ENCODE data around the gene RABGAP1L.
"Not testable (repeated sequence)": the region's sequence is repeated elsewhere in the genome, so short reads cannot be mapped to it uniquely, and the experiment has no call there.

RABGAP1L gene

DNA sequence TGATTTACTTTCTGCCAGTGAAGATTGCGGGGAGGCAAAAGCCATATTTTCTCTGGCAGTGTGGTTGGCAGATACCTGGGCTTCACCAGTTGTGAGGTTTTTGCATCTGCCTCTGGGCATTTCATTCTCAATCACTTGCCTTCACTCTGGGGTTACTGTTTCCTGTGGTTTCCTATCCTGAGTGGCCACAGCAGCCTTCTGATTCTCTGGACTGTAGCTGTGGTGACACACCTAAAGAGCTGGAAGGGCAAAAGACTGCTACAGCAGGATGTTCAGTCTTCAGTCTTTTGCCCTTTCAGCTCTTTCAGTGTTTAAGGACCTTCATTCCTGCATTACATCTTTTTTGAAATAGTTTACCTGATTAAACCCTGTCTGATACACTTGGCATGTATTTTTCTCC, 237.9 kb downstream of the RABGAP1L start:
- no peak for DNase-seq

DNA sequence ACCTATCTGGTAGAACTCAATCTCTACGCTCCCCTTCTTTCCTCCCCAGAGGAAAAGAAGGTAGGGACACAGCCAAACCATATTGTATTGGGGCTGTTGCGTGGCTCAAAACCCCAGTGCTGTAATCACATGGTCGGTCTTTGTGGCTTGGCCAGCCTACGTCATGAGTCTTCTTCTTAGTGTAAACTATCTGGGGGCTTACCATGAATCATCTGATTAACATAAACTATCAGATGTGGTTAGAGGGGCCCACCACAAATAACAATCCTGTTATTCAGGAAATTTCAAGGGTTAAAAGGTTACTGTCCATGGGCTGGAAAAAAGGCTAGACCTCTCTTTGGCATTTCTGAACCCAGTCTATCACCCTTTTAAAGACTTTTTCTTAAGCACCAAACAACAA, 238.9 kb downstream of the RABGAP1L start:
- DNase-seq = no peak

DNA sequence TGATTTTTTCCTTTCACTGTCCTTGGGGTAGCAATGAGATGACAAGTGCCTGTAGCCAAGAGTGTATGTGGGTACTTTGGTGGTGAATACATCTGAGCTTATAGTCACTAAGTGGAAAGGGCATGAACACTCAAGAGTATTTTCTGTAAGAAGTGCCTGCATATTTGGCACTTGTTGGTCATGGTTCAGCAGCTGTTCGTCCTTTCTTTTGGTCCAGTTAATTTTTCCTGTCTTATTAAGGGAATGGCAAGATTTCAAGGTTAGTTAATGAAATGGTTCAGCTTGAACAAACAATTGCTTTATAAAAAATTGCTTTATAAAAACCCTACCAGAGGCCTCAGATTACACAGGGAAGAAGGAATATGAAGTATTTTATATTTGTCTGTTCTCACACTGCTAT, 239.9 kb downstream of the RABGAP1L start:
- no peak for DNase-seq

DNA sequence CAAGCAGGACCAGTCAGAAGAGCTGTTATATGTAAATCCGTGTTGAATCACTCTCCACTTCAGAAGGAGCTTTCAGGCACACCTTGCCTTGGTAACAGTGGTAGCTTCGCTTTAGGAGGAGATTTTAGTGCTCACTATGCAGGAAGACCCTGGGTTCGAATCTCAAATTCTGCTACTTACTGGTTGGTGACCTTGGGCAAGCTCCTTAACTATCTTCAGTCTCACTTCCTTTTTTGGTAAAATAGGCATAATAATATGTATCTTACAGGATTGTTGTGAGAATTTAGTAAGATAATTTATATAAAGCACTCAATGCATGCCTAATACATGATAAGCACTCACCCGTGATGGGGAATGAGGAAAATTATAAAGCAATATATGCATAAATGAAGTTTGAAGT, 241.8 kb downstream of the RABGAP1L start:
- no peak for DNase-seq

DNA sequence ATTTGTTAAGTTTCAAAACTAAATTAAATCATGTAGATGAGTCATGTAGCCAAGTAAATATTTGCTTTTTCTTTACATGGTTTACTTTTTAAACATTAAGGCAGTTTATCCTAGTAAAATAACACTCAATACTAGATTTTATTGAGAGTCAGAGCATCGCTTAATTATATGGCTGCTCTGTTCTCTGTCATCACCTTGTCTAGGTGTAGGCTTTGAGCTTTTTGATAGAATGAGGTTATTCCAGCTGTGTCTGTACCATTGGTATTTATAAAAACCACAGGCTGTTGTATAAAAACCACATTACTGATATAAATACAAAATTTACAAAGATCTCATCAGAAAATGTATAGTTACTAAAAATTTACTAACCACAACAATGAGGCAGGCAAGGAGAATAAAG, 245.9 kb downstream of the RABGAP1L start:
- no peak for DNase-seq

DNA sequence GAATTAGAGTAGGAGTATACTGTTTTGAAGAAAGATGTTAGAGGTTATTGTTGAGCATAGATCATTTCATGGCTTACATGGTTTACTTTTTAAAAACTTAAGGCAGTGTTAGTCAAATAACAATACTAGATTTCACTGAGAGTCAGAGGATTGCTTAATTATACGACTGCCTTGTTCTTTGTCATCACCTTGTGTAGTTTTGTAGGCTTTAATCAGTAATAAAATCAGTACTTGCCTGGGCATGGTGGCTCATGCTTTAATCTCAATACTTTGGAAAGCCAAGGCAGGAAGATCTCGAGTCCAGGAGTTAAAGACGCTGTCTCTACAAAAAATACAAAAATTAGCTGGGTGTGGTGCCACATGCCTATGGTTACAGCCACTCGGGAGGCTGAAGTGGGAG, 247.1 kb downstream of the RABGAP1L start:
- no peak for DNase-seq

- DNase-seq = no peak
These were observed 248.3 kb downstream of the RABGAP1L start for GRCh38 chr1:174407665-174408064.

GRCh38 chr1:174408146-174408545, 248.8 kb downstream of the RABGAP1L start:
- no peak for DNase-seq

GRCh38 chr1:174409801-174410200, 250.5 kb downstream of the RABGAP1L start:
- DNase-seq = not testable (repeated sequence)

DNA sequence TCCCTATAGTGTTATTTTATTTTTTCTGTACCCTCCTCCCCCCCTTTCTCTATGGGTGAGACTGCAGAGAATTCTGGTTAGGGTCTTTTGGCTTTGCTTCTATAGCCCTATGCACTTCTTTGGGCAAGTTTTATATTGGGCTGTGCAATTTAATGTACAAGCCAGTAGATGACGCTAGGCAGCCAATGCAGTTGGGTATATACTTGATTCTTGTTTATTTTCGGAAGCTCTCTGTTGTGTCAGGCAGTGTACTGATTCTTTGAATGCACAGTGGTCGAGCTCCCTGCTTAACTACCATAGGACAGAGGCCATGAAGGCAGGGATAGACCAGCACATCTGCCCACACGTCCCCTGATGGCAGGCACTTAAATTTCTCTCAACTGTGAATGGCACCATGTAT, 254.3 kb downstream of the RABGAP1L start:
- no peak for DNase-seq

DNA sequence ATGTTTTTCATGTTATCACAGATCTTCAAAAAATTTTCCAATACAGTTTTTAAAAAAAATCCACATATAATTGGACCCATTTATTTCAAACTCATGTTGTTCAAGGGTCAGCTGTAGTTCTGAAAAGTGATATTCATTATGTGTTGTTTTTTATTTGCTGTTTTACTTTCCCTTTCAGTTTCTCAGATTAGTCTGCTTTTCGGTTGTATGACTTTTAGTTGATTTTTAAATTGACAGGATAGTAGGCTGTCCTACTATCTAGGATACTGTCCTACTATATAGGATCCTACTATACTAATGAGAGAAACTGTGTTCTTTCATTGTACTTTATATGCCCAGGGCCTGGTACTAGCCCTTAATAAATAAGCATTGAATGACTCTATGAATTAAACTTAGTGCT, 254.9 kb downstream of the RABGAP1L start:
- DNase-seq = no peak

- DNase-seq = no peak
These were observed 256.2 kb downstream of the RABGAP1L start for GRCh38 chr1:174415506-174415905.

DNA sequence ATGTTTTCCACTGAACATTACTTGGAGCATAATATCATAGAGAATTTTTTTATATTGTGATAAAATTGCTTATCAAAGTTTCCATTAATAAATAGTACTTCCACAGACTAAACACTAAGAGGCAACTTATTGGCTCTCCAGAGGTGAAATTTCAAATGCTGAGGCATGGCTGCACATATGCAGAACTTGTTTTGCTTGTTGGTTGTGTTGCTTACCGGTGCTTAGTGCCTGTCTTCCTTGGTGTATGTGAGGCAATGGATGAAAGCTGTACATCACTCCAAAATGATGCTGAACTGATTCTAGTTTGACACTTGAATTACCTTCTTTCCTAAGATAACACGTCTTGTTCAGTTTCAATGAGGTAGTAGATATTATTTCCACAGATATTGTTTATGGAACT, 258.6 kb downstream of the RABGAP1L start:
- DNase-seq = no peak

GRCh38 chr1:174425121-174425520, 265.8 kb downstream of the RABGAP1L start:
- no peak for DNase-seq

- DNase-seq = no peak
These were observed 266.8 kb downstream of the RABGAP1L start for GRCh38 chr1:174426153-174426552.

DNA sequence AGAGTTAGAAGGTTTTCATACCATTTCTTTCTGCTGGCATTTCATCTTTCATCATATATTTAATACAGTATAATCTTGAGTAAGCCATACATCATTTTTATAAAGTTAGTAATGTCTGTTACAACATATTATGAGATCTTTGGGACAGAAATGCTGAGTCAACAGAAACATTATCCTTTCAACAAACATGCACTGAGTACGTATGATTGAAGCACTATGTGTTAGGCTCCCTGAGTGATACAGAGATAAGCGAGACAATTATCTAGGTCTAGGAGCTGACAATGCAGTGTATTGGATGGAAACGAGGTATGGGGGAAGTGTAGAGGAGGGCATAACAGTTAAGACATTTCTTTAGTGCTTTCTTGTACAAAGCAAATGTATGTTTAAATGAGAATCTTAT, 268.7 kb downstream of the RABGAP1L start:
- DNase-seq = no peak

DNA sequence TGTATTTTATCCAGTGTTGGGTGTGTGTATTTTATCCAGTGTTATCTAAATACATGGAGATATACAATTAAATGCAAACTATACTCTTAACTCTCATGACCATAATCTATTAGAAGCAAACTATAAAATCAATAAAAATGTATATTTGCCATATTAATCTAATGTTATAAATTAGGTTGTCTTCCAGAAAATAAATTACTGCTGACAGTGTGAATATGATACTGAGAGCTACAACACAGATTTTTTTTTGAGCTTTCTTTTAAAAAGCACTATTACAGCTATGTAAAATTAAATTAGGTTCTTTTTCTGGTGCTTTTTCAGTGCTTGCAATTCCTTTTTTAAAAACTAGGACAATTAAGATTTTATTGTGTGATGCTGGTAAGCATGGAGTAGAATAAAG, 269.4 kb downstream of the RABGAP1L start:
- no peak for DNase-seq

- DNase-seq = no peak
These were observed 274.1 kb downstream of the RABGAP1L start for GRCh38 chr1:174433451-174433850.

DNA sequence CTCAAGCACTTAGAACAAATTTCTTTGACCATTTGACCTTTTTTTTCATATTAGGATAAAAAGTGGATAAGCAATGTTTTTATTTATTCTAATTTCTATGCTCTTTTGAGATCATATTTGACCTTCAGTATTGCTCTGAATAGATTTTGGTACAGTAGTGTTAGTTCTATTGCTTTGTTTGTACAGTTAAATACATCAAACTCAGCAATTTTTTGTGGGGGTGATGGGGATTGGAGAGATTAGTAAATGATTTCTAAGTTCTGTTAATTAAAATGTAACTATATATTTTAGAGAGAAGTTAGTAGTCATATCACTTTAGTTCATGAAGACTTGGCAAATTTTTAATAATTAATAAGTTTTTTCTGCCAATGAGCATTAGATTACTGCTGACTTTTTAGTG, 286.0 kb downstream of the RABGAP1L start:
- DNase-seq = no peak

DNA sequence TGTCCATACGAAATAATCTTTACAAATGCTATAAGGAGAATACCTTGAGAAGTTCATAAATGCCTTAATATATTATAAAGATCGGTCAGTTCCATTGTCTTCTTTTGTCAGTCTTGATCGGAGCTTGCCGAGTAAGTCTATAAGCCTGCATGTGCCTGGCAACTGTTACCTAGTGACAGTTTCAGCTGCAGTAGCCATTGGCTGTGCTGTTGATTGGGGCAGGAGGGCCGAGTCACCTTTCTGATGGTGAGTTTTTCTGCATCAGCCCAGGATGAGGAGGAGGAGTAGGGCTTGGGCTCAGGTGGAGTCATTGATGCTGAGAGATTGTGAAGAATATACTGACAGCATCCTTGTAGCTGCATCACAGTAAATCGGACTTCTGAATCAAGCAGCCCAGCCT, 286.5 kb downstream of the RABGAP1L start:
- DNase-seq = no peak

- no peak for DNase-seq
These were observed 288.7 kb downstream of the RABGAP1L start, which contains the start of gene GPR52 for GRCh38 chr1:174447866-174448530. TSS of gene GPR52 (plus strand) at chr1:174447964. CDS start at chr1:174448112, 148 bp downstream.

GRCh38 chr1:174448531-174448883, 289.2 kb downstream of the RABGAP1L start:
- no peak for DNase-seq

GRCh38 chr1:174448974-174449373, 289.7 kb downstream of the RABGAP1L start:
- no peak for DNase-seq

GRCh38 chr1:174451408-174451807, 292.1 kb downstream of the RABGAP1L start:
- no peak for DNase-seq

DNA sequence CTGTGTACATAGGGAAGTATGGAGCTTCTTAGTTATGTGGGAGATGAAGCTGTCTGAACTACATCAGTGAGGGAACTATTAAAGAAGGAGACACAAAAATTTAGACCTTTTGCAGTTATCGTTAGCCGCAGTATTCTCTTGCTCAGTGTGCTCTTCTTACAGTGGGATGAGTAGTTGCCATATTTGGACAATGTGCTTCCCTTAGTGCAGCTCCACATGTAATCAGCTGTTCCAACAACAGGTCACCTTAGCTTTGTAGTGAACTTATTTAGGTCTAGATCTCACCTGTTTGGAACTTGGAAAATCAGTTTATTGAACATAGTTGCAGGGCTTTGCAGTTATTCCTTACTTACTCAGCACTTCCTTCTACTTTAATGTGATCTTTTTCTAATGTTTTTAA, 306.5 kb downstream of the RABGAP1L start:
- no peak for DNase-seq

- DNase-seq = no peak
These were observed 307.3 kb downstream of the RABGAP1L start for GRCh38 chr1:174466607-174467006.

All from DMS 273 treated with DMSO at 0.1 percent for 48 hours (cell line).